ENCODE measurements around the gene HTR4. TPM values are rescaled to one million over a fixed set of nuclear protein-coding genes. Genes with fewer than 3 reads are reported as not detected.
"Not testable (repeated sequence)": the region's sequence is repeated elsewhere in the genome, so short reads cannot be mapped to it uniquely, and the experiment has no call there.

The HTR4 gene
- total RNA-seq, 1 donor from 2014 or later: 0.22 TPM

DNA sequence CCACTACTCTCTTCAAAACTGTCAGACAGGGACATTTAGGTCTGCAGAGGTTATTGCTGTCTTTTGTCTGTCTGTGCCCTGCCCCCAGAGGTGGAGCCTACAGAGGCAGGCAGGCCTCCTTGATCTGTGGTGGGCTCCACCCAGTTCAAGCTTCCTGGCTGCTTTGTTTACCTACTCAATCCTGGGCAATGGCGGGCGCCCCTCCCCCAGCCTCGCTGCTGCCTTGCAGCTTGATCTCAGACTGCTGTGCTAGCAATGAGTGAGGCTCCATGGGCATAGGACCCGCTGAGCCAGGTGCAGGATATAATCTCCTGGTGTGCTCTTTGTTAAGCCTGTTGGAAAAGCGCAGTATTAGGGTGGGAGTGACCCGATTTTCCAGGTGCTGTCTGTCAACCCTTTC lies 19.4 kb upstream of the HTR4 start:
- intact Hi-C loops (cut with DNase I); DNase-seq; ATAC-seq (ENCODE audit: poor library complexity): not testable (repeated sequence)

DNA sequence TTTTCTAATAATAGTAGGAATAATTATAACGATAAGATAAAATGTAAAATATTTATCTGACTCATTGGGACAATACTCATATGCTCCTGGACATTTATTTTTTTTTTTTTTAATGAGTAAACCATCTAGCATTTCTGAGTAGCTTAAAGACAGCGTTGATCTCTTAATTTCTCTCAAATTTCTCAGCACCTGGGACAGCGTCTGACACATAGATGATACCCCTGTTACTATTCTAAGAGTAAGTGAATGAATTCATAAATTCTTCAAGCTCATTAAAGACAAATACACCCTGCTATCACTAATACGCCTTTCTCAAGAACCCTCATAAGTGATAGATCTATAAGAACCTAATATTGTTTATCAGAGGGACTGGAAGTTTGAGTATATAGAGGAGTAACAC lies 12.0 kb upstream of the HTR4 start:
- DNase-seq (no peak), ATAC-seq (ENCODE audit: poor library complexity) (no peak)
- intact Hi-C loops (cut with DNase I): no loop called here

GRCh38 chr5:148665431-148665830 lies 11.1 kb upstream of the HTR4 start:
- no peak for ATAC-seq (ENCODE audit: poor library complexity)
- no peak for DNase-seq
- intact Hi-C loops (cut with DNase I): no loop called here

DNA sequence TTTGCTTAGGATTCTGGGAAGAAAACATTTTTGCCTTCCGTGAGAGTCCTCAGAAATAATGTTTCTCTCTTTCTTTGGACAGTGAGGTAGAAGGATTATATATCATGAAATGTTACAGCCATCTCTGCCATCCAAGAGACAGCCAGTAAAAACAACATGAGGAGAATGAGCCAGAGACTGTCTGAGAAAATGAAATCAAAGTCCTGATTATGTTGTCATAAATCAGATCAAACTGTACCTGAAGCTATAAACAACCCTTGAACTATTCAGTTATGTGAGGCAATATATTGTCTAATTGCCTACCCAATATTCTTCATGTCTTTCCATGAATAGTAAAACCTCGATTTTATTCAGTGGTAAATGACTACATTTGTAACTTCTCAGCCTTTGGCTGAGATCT lies 9.2 kb upstream of the HTR4 start:
- ATAC-seq (ENCODE audit: poor library complexity): no peak

DNA sequence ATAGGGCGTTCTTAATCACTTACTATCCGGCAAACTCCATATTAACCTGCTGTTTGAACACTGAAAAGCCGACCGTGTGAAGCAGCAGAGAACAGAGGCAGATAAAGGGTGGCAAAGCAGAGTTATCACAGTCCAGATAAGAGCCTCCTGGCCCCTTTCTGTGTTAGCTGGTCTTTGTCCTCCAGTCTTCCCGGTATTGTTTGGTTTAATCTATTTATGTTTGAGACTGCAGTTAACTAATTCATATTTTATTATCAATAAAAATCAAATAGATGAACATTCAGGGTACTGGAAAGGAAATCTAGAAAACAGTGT lies 6.0 kb upstream of the HTR4 start:
- ATAC-seq (ENCODE audit: poor library complexity): no peak
- intact Hi-C loops (cut with DNase I): no loop called here

More for the DNA sequence above, 9.2 kb upstream of the HTR4 start:
- DNase-seq: no peak
- intact Hi-C loops (cut with DNase I): no loop called here

GRCh38 chr5:148659641-148660345 lies 5.5 kb upstream of the HTR4 start:
- intact Hi-C loops (cut with DNase I): no loop called here
- no peak for DNase-seq
- no peak for ATAC-seq (ENCODE audit: poor library complexity)

More for the DNA sequence above, 6.0 kb upstream of the HTR4 start:
- DNase-seq: no peak

- intact Hi-C loops (cut with DNase I): no loop called here
- DNase-seq (no peak), ATAC-seq (ENCODE audit: poor library complexity) (no peak)
Observed at GRCh38 chr5:148653291-148653835, 964 bp downstream of the HTR4 start.

GRCh38 chr5:148651528-148651927 lies 2.8 kb downstream of the HTR4 start:
- intact Hi-C loops (cut with DNase I): no loop called here
- no peak for ATAC-seq (ENCODE audit: poor library complexity)
- no peak for DNase-seq

GRCh38 chr5:148645527-148645926 lies 8.8 kb downstream of the HTR4 start:
- no peak for DNase-seq
- intact Hi-C loops (cut with DNase I): no loop called here

DNA sequence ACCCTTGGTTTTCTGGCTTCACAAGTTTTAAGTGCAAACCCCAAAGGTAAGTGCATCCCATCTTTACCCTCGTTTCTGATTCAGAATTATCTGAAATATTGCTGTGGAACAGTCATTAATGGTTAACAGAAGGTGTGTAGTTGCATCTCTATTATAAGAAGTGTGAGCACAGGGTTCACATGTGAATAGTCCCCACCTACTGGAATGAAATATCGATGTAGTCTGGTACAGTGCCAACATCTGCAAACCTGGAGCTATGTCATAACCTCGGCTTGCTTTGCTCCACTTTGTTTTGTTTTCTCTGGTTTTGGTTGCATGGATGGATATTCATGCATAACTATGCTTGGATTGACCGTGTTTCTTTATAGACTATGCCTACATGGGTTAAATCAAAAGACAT lies 12.6 kb downstream of the HTR4 start:
- ATAC-seq (ENCODE audit: poor library complexity) (no peak), DNase-seq (no peak)
- intact Hi-C loops (cut with DNase I): no loop called here

More at GRCh38 chr5:148645527-148645926, 8.8 kb downstream of the HTR4 start:
- no peak for ATAC-seq (ENCODE audit: poor library complexity)

GRCh38 chr5:148640471-148640870 lies 13.9 kb downstream of the HTR4 start:
- ATAC-seq (ENCODE audit: poor library complexity): no peak
- no peak for DNase-seq
- intact Hi-C loops (cut with DNase I): no loop called here

DNA sequence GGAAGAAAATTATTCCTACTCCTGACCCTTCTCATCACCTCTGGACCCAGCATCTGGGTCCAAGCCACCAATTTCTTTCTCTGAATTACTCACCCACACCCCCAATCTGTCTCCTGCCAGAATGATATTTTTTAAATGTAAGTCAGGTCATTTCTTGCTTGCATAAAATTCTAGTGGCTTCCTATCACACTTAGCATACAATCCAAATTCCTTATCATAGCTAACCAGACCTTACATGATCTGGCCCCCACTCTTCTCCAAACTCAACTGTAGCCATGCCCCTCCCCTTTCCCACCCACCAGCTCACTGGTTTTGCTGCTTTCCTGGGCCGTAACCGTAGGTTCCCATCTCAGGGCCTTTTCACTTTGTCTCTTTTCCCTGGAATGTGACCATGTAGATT lies 15.2 kb downstream of the HTR4 start:
- ATAC-seq (ENCODE audit: poor library complexity): no peak
- intact Hi-C loops (cut with DNase I): no loop called here

DNA sequence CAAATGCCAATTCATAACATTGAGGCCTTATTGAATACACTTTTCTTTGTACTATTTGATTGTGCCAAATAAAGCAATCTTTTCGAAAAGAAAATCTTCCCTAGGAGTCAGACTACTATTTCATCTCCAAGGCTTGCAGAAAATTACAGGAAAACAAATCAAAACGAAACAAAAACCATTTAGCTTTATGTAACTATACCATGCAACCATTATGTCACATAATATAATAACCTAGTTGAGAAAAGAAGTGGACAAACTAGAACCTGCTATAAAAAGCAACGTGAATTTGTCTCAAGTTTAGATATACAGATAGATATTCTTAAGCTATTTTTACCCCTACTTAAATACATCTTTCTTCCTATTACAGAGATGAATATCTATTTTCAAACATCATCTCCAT lies 18.0 kb downstream of the HTR4 start:
- intact Hi-C loops (cut with DNase I): no loop called here
- DNase-seq: no peak
- ATAC-seq (ENCODE audit: poor library complexity): no peak

More for the DNA sequence above, 15.2 kb downstream of the HTR4 start:
- no peak for DNase-seq

GRCh38 chr5:148635321-148636083 lies 18.8 kb downstream of the HTR4 start:
- DNase-seq (no peak), ATAC-seq (ENCODE audit: poor library complexity) (no peak)
- intact Hi-C loops (cut with DNase I): no loop called here

DNA sequence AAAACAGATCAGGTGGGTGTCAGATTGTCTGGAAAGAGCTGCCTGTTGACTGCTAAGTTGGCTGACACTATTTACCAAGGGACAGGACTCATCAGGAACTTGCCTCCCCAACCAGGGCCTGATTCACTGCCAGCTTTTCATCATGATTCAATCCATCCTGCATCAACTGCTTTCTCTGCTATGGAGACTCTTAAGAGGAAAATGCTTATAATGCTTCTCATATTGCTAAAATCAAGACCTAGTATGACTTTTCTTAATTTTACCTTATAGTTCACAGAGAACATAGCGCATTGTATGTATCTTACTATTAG lies 21.3 kb downstream of the HTR4 start:
- ATAC-seq (ENCODE audit: poor library complexity) (no peak), DNase-seq (no peak)
- intact Hi-C loops (cut with DNase I): no loop called here

DNA sequence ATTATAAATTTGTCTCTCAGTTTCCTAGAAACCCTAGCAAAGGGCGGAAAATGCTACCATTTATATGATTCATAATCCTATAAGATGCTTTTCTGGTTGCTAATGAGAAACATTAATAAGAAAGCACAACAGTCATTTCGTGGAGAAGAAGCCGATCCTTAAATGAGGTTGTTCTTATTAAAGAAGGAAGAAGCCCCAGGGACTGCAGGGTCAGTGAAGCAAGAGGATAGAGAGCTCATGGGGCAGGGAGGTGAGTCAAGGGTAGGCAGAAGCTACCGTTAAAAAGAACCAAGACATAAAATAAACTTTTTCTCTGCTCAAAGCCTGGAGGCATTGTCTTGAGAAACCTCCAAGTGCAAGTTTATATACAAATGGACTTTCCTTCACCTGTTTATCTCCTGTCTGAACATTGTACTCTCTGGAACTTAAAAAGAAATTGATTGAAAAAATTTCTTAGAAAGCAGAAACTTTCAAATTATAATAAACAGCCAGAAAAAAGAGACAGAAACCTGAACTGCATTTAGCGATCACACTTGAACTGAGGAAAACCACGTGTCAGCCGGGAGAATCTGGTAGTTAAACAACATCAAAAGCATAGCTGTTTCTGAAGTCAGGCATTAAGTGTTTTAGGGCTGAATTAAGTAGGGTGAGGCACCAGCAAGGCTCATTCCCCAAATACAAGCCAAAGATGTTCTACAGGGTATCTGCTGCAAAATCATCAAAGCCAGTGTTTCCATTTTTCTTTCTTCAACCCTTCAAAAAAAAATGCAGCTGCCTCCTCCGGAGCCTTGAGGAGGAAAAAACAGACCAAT lies 21.9 kb downstream of the HTR4 start:
- ATAC-seq (ENCODE audit: poor library complexity) (no peak), DNase-seq (no peak)
- intact Hi-C loops (cut with DNase I): no loop called here

DNA sequence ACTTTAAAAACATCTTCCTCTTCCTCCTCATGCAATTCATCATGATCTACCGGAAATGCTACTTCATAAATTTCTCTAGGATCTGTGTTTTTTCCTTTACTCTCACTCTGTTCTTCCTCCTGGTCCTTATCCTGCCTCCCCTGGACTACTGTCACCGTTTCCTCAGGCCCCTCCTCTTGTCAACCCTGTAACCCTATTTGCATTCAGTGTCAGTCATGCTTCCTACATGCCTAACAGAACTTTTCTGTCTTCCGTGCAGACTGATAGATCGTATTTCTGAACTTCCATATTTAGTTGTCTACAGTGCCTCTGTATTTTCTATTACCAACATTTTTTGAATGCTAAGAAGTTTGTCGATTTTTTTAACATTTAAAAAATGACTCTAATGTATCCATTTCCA lies 27.3 kb downstream of the HTR4 start:
- intact Hi-C loops (cut with DNase I): no loop called here
- DNase-seq: no peak
- no peak for ATAC-seq (ENCODE audit: poor library complexity)

DNA sequence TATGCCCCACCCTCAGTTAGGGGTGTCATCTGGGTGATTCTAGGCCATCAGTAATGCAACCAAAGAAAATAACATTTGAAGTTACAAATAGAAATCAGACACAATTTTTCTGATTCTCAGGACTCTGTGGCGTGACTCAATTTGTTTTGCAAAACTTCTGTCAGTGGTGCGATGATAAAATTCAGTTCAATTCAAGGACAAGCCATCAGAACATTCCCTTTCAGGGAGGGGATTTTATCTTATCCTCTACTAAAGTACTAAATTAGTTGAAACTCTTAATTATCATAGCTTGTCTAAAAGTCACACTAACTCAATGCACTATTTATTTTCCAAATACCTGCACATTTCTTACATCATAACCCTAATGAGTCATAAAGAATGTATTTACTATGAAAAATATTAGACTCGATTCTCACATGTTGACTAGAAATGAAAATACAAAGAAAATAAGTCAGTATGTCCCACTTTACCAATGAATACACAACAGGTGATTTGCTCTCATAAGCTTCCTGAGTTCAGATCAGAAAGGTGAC lies 28.2 kb downstream of the HTR4 start:
- intact Hi-C loops (cut with DNase I): no loop called here
- ATAC-seq (ENCODE audit: poor library complexity): no peak
- DNase-seq: no peak

DNA sequence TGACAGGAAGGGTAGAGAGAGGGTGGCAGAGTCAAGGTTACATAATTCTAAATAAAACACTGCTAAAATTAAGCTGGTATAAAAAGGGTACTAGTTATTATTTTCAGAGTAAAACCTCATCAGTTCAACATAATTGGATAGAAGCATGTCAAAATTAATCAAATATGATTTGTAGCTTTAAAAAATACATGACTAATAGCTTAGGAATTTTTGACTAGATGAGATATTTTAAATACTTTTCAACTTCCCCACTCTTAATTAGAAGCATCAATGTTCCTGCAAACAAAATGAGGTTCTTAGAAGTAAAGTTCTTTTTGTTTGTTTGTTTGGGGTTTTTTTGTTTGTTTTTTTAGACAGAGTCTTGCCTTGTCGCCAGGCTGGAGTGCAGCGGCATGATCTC lies 29.1 kb downstream of the HTR4 start:
- intact Hi-C loops (cut with DNase I): no loop called here
- ATAC-seq (ENCODE audit: poor library complexity): no peak
- DNase-seq: no peak
